ENCODE results near the gene BFSP2. TPM values are rescaled to one million over a fixed set of nuclear protein-coding genes. Genes with fewer than 3 reads are reported as not detected.
"Not testable (repeated sequence)": the region's sequence is repeated elsewhere in the genome, so short reads cannot be mapped to it uniquely, and the experiment has no call there.

Gene BFSP2
- total RNA-seq, 2 experiments from 2014 or later: not detected

DNA sequence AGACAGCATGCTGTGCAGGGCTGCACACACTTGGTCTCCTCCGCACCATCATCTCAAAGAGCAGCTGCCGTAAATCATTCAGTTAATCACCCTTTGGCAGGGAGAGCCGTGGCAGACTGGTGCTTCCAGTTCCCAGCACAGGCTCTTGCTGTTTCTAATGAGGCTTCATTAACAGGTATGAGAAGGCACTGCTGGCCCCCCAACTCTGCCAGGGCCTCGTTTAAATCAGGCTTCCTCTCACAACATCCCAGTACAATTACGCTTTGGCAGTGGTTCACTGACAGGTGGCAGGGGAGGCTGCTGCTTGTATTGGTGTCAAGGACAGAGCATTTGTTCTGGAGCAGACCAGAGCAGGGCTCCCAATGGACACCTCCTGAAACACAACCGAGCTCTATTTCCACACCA lies 77.1 kb downstream of the BFSP2 start:
- intact Hi-C loops (cut with micrococcal nuclease): loop anchor here (5.0 kb wide), 1 partner anchor 185 kb away; the partner anchor contains the start of gene TOPBP1
- no peak for DNase-seq
- peaks cover 1% of the 10 kb centered on the region for H3K9me3 Mint-ChIP-seq
- no peak overlapping the region for H3K4me3 Mint-ChIP-seq
- peaks cover 38% of the 10 kb centered on the region for H3K4me1 Mint-ChIP-seq (ENCODE audit: low read depth)
- POLR2A ChIA-PET: no interaction called here
- H3K27me3 Mint-ChIP-seq: no peaks in the 10 kb centered on the region
- no peak overlapping the region for H3K27ac Mint-ChIP-seq
- H3K36me3 Mint-ChIP-seq: no peaks in the 10 kb centered on the region
- CTCF ChIA-PET: interaction anchor here (1.8 kb wide), 1 partner anchor 12 kb away, joined by 6 read pairs; no protein-coding TSS in a partner anchor

DNA sequence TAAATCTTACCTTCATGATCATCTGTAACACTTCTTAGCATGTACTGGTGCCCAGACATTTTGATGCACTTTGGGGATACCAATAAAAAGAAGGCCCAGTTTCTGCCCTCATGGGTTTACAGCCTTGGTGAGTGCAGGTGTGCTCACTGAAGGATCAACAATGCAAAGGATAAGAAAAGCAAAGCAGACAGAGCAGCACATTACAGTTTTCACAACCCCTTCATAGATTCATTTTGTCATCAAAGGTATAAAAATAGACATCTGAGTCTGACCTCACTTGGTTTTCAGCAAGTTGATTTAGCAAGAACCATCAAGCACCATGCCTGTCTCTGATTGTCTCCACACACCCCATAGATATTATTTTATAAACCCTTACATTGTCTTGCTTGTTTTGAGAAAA lies 77.6 kb downstream of the BFSP2 start:
- no peaks in the 10 kb centered on the region for H3K36me3 Mint-ChIP-seq
- DNase-seq: no peak
- no peak overlapping the region for H3K4me3 Mint-ChIP-seq
- intact Hi-C loops (cut with micrococcal nuclease): loop anchor here (5.0 kb wide), 1 partner anchor 185 kb away; the partner anchor contains the start of gene TOPBP1
- H3K27me3 Mint-ChIP-seq: no peaks in the 10 kb centered on the region
- ChIA-PET POLR2A (no interaction called here), CTCF (no interaction called here)
- peaks cover 38% of the 10 kb centered on the region for H3K4me1 Mint-ChIP-seq (ENCODE audit: low read depth)
- H3K9me3 Mint-ChIP-seq: peaks cover 4% of the 10 kb centered on the region
- no peak overlapping the region for H3K27ac Mint-ChIP-seq

DNA sequence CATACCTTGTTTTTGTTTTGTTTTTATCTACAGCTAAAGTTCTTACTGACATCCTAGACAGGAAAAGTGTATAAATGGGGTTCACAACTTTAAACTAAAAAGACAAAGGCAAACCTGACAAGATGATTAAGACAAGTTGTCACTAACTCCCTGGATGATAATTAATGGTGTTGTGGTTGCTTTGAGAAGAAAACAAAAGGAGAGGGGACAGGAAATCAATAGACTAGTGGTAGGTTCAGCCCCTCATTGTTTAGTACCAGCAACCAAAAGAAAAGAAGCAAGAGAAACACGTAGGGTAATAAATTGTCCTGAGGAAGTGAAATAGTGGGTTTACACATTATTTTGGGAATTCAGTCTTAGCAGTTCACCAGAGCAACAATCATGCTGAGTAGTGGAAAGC lies 78.8 kb downstream of the BFSP2 start:
- Mint-ChIP-seq H3K4me1 (ENCODE audit: low read depth) (peaks cover 38% of the 10 kb centered on the region), H3K27ac (no peak overlapping the region), H3K4me3 (no peak overlapping the region), H3K27me3 (no peaks in the 10 kb centered on the region), H3K9me3 (peaks cover 4% of the 10 kb centered on the region), H3K36me3 (no peaks in the 10 kb centered on the region)
- ChIA-PET CTCF (interaction anchor here (0.8 kb wide), 1 partner anchor 10 kb away, joined by 4 read pairs; no protein-coding TSS in a partner anchor), POLR2A (no interaction called here)
- intact Hi-C loops (cut with micrococcal nuclease): loop anchor here (5.0 kb wide), 1 partner anchor 184 kb away; the partner anchor contains the start of gene TOPBP1
- no peak for DNase-seq

DNA sequence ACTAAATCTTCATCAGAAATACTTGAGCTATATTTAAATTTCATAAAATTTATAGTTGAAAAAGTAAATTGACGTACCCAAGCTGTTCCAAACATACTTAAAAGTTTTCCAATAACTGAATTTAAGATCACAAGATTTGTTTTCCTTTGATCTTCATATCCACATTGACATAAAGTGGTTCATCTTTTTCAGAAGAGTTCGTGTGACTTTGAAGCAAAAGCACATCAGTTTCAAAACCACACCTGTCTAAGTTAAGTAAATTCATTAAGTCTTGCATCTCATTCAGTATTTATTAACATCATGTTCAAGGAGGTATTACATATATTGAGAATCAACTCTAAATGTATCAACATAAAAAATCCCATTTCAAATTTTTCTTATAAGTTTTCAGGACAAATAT lies 79.5 kb downstream of the BFSP2 start:
- no peak overlapping the region for H3K27ac Mint-ChIP-seq
- H3K27me3 Mint-ChIP-seq: no peaks in the 10 kb centered on the region
- DNase-seq: no peak
- ChIA-PET POLR2A (no interaction called here), CTCF (interaction anchor here (1.0 to 2.0 kb wide), 2 partner anchors 10 to 22 kb away, joined by 4 to 13 read pairs; no protein-coding TSS in a partner anchor)
- H3K4me3 Mint-ChIP-seq: no peak overlapping the region
- peaks cover 35% of the 10 kb centered on the region for H3K4me1 Mint-ChIP-seq (ENCODE audit: low read depth)
- peaks cover 4% of the 10 kb centered on the region for H3K9me3 Mint-ChIP-seq
- intact Hi-C loops (cut with micrococcal nuclease): loop anchor here (5.0 kb wide), 1 partner anchor 183 kb away; the partner anchor contains the start of gene TOPBP1
- H3K36me3 Mint-ChIP-seq: no peaks in the 10 kb centered on the region

DNA sequence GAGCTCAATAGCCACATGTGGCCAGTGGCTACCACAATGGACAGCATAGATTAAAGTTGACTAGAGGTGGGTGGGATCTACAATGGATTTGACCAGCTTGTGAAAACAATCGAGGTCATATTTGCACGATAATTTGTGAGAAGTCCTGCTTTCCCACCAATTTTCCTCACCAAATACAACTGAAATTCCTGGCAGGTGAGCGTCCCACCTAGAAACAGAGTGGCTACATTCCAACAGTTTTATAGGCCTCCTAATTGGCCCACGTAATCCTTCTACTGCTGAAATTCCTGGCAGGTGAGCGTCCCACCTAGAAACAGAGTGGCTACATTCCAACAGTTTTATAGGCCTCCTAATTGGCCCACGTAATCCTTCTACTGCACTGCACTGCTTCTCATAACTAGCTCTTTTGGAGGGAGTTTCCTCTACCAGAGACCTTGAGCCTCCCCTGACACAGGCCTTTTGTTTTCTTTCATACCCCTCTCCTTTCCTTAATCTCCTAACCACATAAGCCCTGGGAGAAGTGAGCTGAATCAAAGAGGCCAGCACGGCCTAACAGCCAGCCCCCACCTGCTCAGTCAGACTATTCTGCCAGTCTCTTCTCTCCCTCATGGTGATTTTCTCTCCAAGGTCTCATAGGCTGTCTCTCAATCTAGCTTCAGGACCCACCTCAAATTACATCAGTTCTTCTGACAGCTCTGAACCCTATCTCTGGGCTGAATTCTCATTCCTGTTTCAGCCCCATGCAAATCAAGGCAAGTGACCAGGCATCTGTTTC lies 80.2 kb downstream of the BFSP2 start:
- CTCF ChIA-PET: interaction anchor here (1.0 to 2.0 kb wide), 2 partner anchors 9 to 23 kb away, joined by 4 to 13 read pairs; no protein-coding TSS in a partner anchor
- POLR2A ChIA-PET: no interaction called here
- H3K36me3 Mint-ChIP-seq: no peaks in the 10 kb centered on the region
- peaks cover 4% of the 10 kb centered on the region for H3K9me3 Mint-ChIP-seq
- no peak overlapping the region for H3K27ac Mint-ChIP-seq
- no peak overlapping the region for H3K4me3 Mint-ChIP-seq
- no peak for DNase-seq
- H3K27me3 Mint-ChIP-seq: no peaks in the 10 kb centered on the region
- intact Hi-C loops (cut with micrococcal nuclease): loop anchor here (5.0 kb wide), 1 partner anchor 182 kb away; the partner anchor contains the start of gene TOPBP1
- peaks cover 28% of the 10 kb centered on the region for H3K4me1 Mint-ChIP-seq (ENCODE audit: low read depth)

DNA sequence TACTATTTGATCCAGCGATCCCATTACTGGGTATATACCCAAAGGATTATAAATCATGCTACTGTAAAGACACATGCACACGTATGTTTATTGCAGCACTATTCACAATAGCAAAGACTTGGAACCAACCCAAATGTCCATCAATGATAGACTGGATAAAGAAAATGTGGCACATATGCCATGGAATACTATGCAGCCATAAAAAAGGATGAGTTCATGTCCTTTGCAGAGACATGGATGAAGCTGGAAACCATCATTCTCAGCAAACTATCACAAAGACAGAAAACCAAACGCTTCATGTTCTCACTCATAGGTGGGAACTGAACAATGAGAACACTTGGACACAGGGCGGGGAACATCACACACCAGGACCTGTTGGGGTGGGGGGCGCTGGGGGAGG lies 82.6 kb downstream of the BFSP2 start:
- CTCF ChIA-PET; POLR2A ChIA-PET; H3K9me3 Mint-ChIP-seq; H3K4me3 Mint-ChIP-seq; intact Hi-C loops (cut with micrococcal nuclease); H3K27me3 Mint-ChIP-seq; DNase-seq; H3K27ac Mint-ChIP-seq; H3K36me3 Mint-ChIP-seq: not testable (repeated sequence)
- H3K4me1 Mint-ChIP-seq (ENCODE audit: low read depth): peaks cover 14% of the 10 kb centered on the region

DNA sequence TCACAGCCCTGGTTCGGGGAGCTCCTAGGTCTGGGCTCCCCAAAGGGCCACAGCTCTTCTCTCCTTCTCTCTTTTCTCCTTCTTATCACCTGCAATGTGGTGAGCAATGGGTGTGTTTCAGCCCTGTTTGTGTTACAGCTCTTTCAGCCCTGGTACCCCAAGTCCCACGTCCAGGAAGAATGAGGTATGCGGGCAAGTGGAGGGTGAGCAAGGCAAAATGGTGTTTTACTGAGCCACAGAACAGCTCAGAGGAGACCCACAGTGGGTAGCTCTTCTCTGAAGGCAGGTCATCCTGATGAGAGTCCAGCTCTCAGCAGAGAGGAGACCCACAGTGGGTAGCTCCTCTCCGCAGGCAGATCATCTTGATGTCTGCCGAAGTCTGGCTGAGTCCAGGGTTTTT lies 86.8 kb downstream of the BFSP2 start:
- intact Hi-C loops (cut with micrococcal nuclease): no loop called here

DNA sequence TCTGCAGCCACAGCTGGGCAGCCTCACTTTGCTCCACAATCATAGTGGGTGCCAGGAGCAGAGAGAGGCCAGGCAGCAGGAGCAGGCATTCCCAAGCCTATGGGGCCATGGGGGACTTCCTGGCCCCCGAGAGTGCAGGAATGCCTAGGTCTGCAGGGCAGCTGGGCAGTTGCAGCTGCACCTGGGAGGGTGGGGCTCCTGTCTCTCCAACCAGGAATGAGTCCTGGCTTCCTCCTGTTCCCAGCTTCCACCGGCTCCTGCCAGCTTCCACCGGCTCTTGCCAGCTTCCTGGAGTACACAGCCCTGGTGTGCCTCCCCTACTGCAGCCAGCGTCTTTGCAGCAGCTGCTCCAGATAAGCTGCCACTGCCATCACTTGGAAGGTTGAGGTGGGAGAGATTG lies 87.3 kb downstream of the BFSP2 start:
- intact Hi-C loops (cut with micrococcal nuclease): no loop called here
- H3K36me3 Mint-ChIP-seq: no peaks in the 10 kb centered on the region
- H3K4me1 Mint-ChIP-seq (ENCODE audit: low read depth): peaks cover 40% of the 10 kb centered on the region
- POLR2A ChIA-PET: no interaction called here
- H3K4me3 Mint-ChIP-seq: no peak overlapping the region
- CTCF ChIA-PET: interaction anchor here (0.6 to 4.2 kb wide), 11 partner anchors 19 to 112 kb away, joined by 3 to 25 read pairs (median 4); no protein-coding TSS in a partner anchor
- H3K27ac Mint-ChIP-seq: no peak overlapping the region
- H3K9me3 Mint-ChIP-seq: peaks cover under 1% of the 10 kb centered on the region
- H3K27me3 Mint-ChIP-seq: no peaks in the 10 kb centered on the region
- no peak for DNase-seq

More for the DNA sequence above, 86.8 kb downstream of the BFSP2 start:
- no peak overlapping the region for H3K27ac Mint-ChIP-seq
- no peak overlapping the region for H3K4me3 Mint-ChIP-seq
- ChIA-PET CTCF (interaction anchor here (0.7 to 4.2 kb wide), 11 partner anchors 11 to 108 kb away, joined by 3 to 25 read pairs (median 4); no protein-coding TSS in a partner anchor), POLR2A (no interaction called here)
- H3K9me3 Mint-ChIP-seq: peaks cover 4% of the 10 kb centered on the region
- DNase-seq: no peak
- peaks cover 36% of the 10 kb centered on the region for H3K4me1 Mint-ChIP-seq (ENCODE audit: low read depth)
- H3K27me3 Mint-ChIP-seq: no peaks in the 10 kb centered on the region
- H3K36me3 Mint-ChIP-seq: no peaks in the 10 kb centered on the region

DNA sequence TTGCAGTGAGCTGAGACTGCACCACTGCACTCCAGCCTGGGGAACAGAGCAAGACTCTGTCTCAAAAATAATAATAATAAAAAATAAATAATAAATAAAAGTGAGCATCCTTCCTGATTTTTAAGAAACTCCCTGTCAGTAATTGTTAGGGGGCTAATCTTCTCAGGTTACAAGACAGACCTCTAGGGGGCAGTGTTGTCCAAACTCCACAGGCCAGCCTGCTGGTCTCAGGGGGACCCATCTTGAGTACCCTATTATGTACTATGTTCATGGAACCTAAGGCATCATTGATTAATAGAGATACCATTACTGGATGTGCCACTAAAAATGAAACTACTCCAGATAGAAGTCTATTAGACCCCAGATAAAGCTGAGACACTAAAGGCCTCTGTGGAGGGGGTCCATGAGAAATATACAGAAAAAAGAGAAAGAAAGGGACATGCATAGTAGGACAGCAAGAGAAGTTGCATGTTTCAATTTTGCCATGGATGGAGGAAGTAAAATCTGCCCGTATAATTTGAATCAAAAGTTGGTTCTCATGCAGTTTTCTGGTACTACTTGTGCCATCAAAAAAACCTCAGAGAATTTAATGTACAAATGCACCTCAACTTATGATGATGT lies 88.2 kb downstream of the BFSP2 start:
- intact Hi-C loops (cut with micrococcal nuclease): no loop called here
- Mint-ChIP-seq H3K4me3 (no peak overlapping the region), H3K27me3 (no peaks in the 10 kb centered on the region), H3K27ac (no peak overlapping the region), H3K4me1 (ENCODE audit: low read depth) (peaks cover 48% of the 10 kb centered on the region), H3K36me3 (no peaks in the 10 kb centered on the region), H3K9me3 (no peaks in the 10 kb centered on the region)
- DNase-seq: peak; percentile 61
- POLR2A ChIA-PET: no interaction called here
- CTCF ChIA-PET: interaction anchor here (0.6 to 4.2 kb wide), 34 partner anchors 8 to 762 kb away, joined by 3 to 30 read pairs (median 6); partner anchors contain the start of genes CDV3 and TOPBP1

DNA sequence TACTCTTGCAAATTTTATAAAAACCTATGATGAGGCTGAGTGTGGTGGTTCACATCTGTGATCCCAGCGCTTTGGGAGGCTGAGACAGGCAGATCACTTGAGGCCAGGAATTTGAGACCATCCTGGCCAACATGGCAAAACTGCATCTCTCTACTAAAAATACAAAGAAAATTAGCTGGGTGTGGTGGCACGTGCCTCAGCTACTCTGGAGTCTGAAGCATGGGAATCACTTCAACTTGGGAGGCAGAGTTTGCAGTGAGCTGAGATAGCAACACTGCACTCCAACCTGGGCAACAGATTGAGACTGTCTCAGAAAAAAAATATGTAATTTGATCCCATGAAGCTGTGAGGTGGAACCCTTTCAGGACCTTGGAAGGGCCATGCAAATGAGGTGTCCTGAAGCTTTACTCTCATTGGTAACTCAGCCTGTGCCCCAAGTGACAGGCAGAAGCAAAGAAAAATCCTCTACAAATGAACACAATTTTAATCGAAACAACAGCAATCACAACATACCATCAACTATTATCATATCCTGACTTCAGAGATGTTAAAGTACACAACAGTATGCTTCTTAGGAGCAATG lies 89.0 kb downstream of the BFSP2 start:
- H3K9me3 Mint-ChIP-seq: no peaks in the 10 kb centered on the region
- DNase-seq: no peak
- peak overlapping the region; percentile 29 for H3K27ac Mint-ChIP-seq
- H3K4me3 Mint-ChIP-seq: no peak overlapping the region
- no peaks in the 10 kb centered on the region for H3K27me3 Mint-ChIP-seq
- H3K4me1 Mint-ChIP-seq (ENCODE audit: low read depth): peaks cover 51% of the 10 kb centered on the region
- intact Hi-C loops (cut with micrococcal nuclease): no loop called here
- ChIA-PET POLR2A (interaction anchor here (1.4 to 1.5 kb wide), 2 partner anchors 83 to 85 kb away, joined by 4 to 5 read pairs; partner anchors contain the start of gene CDV3), CTCF (interaction anchor here (0.6 to 4.2 kb wide), 29 partner anchors 9 to 763 kb away, joined by 3 to 30 read pairs (median 6); partner anchors contain the start of genes CDV3 and TOPBP1)
- H3K36me3 Mint-ChIP-seq: no peaks in the 10 kb centered on the region

DNA sequence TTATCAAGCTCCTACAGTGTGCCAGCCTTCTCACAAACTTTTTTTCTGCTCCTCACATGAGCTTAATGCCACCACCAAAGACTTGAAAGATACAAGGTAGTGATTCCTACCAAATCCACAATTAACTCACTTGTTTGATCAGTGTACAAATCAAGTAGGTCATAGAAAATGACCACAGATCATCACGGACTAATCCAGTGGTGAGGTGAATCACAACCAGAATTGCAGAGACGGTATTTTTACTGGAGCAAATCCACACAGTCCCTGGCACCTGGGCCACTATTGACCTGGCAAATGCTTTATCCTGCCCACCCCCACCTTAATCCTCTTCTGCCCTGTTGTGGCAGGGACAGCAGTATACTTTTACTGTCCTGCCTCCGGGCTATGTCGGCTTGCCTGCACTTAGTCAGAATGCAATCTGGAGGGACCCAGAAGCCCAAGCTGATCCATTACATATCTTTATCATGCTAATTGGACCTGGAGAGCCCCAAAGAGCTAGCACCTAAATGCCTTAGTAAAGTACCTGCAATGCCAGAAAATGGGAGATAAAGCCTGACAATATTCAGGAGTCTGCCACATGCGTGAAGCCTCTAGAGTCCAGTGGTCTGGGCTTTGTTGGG lies 89.7 kb downstream of the BFSP2 start:
- no peak overlapping the region for H3K4me3 Mint-ChIP-seq
- peak overlapping the region; percentile 29 for H3K27ac Mint-ChIP-seq
- DNase-seq: no peak
- ChIA-PET CTCF (interaction anchor here (1.0 to 4.2 kb wide), 17 partner anchors 10 to 763 kb away, joined by 3 to 30 read pairs (median 7); partner anchors contain the start of gene CDV3), POLR2A (interaction anchor here (0.6 to 1.5 kb wide), 3 partner anchors 82 to 132 kb away, joined by 4 to 5 read pairs (median 4); partner anchors contain the start of gene CDV3)
- H3K36me3 Mint-ChIP-seq: no peaks in the 10 kb centered on the region
- intact Hi-C loops (cut with micrococcal nuclease): loop anchor here (2.0 to 5.0 kb wide), 4 partner anchors 15 to 318 kb away; partner anchors contain the start of genes SRPRB and TOPBP1
- no peaks in the 10 kb centered on the region for H3K9me3 Mint-ChIP-seq
- H3K4me1 Mint-ChIP-seq (ENCODE audit: low read depth): peaks cover 51% of the 10 kb centered on the region
- H3K27me3 Mint-ChIP-seq: no peaks in the 10 kb centered on the region
